Trophoblast cell (in vitro differentiated cells and primary cell): ENCODE measurements around the gene CLMN.

Source experiments
- DNase-seq, 2 donors: peaks; one replicate each; pipeline ENCODE4 v3.0.0-alpha.2; 2016
- H2AFZ ChIP-seq: 2 replicates; pipeline ENCODE4 v1.6.1; 2013; ENCODE audit warnings: low read length, moderate library complexity, mild to moderate bottlenecking; ENCODE audit not compliant: insufficient read depth, poor library complexity
- H2AK5ac ChIP-seq: 2 replicates; pipeline ENCODE4 v1.6.1; 2013; ENCODE audit warnings: mild to moderate bottlenecking, low read length
- H2BK120ac ChIP-seq: 2 replicates; pipeline ENCODE4 v1.6.1; 2013; ENCODE audit warnings: low read length, mild to moderate bottlenecking, moderate library complexity; ENCODE audit not compliant: insufficient read depth, poor library complexity
- H2BK12ac ChIP-seq: 2 replicates; pipeline ENCODE4 v1.6.1; 2013; ENCODE audit warnings: mild to moderate bottlenecking, low read length, moderate library complexity
- H2BK5ac ChIP-seq: 2 replicates; pipeline ENCODE4 v1.6.1; 2013; ENCODE audit warnings: low read length, low read depth, moderate library complexity, mild to moderate bottlenecking; ENCODE audit not compliant: poor library complexity
- H3K14ac ChIP-seq: 2 replicates; pipeline ENCODE4 v1.6.1; 2013; ENCODE audit warnings: mild to moderate bottlenecking, low read length
- H3K18ac ChIP-seq: 2 replicates; pipeline ENCODE4 v1.6.1; 2013; ENCODE audit warnings: mild to moderate bottlenecking, low read length
- H3K23ac ChIP-seq: 2 replicates; pipeline ENCODE4 v1.6.1; 2013; ENCODE audit warnings: low read length
- H3K27ac ChIP-seq: 2 replicates; pipeline ENCODE4 v1.5.1; 2013; ENCODE audit warnings: low read depth, mild to moderate bottlenecking, inconsistent platforms, low read length, moderate library complexity
- H3K27me3 ChIP-seq: 2 replicates; pipeline ENCODE4 v1.6.1; 2013; ENCODE audit warnings: inconsistent platforms, mild to moderate bottlenecking, low read length, moderate library complexity; ENCODE audit not compliant: insufficient read depth
- H3K36me3 ChIP-seq, 2 experiments: 1 replicate in 1 of 2; 2 replicates in 1 of 2; pipeline ENCODE4 v1.6.1; 2013; ENCODE audit warnings: low read length in 2 of 2, mild to moderate bottlenecking in 2 of 2, moderate library complexity in 1 of 2; ENCODE audit not compliant: insufficient read depth in 2 of 2, control insufficient read depth in 1 of 2
- H3K4ac ChIP-seq: 2 replicates; pipeline ENCODE4 v1.6.1; 2013; ENCODE audit warnings: low read depth, mild to moderate bottlenecking, low read length, moderate library complexity
- H3K4me1 ChIP-seq, 2 experiments: 1 replicate in 1 of 2; 2 replicates in 1 of 2; pipeline ENCODE4 v1.6.1; 2013; ENCODE audit warnings: low read length in 2 of 2, mild to moderate bottlenecking in 2 of 2, moderate library complexity in 1 of 2; ENCODE audit not compliant: insufficient read depth in 2 of 2, control insufficient read depth in 1 of 2
- H3K4me2 ChIP-seq: 2 replicates; pipeline ENCODE4 v1.6.1; 2013; ENCODE audit warnings: inconsistent platforms, mild to moderate bottlenecking, low read length, moderate library complexity
- H3K4me3 ChIP-seq: 2 replicates; pipeline ENCODE4 v1.5.1; 2013; ENCODE audit warnings: mild to moderate bottlenecking, low read depth, low read length, inconsistent platforms
- H3K79me1 ChIP-seq: one replicate; pipeline ENCODE4 v1.6.1; 2013; ENCODE audit warnings: low read length
- H3K79me2 ChIP-seq: 2 replicates; pipeline ENCODE4 v1.6.1; 2013; ENCODE audit warnings: low read length, mild to moderate bottlenecking; ENCODE audit not compliant: control insufficient read depth, insufficient read depth, poor library complexity
- H3K9ac ChIP-seq: 2 replicates; pipeline ENCODE4 v1.6.1; 2013; ENCODE audit warnings: mild to moderate bottlenecking, low read length
- H3K9me3 ChIP-seq: 2 replicates; pipeline ENCODE4 v1.6.1; 2013; ENCODE audit warnings: low read depth, mild to moderate bottlenecking, control low read depth, inconsistent platforms, low read length; ENCODE audit not compliant: insufficient read depth
- H4K12ac ChIP-seq: 2 replicates; pipeline ENCODE4 v1.6.1; 2013; ENCODE audit warnings: low read depth, mild to moderate bottlenecking, low read length, moderate library complexity
- H4K8ac ChIP-seq: 2 replicates; pipeline ENCODE4 v1.6.1; 2013; ENCODE audit warnings: low read depth, mild to moderate bottlenecking, low read length, moderate library complexity
- H4K91ac ChIP-seq: one replicate; pipeline ENCODE4 v1.6.1; 2013; ENCODE audit warnings: low read depth, mild to moderate bottlenecking, low read length, moderate library complexity
- WGBS: extraction: QIAGEN DNeasy Blood & Tissue Kit; methylation state at CpG from one replicate; pipeline ENCODE4 v1.1.7; 2013; ENCODE audit warnings: missing lambda C conversion rate; ENCODE audit not compliant: insufficient read length, insufficient coverage; ENCODE audit errors: extremely low coverage; 5-methylcytosine and 5-hydroxymethylcytosine counted together

Gene CLMN

GRCh38 chr14:95246870-95247269 lies 72.8 kb downstream of the CLMN start:
- no peak overlapping the region for H3K18ac ChIP-seq
- no peak overlapping the region for H4K8ac ChIP-seq
- no peaks in the 10 kb centered on the region for H3K9me3 ChIP-seq
- H4K91ac ChIP-seq, result no peak overlapping the region
- no peak overlapping the region for H2BK12ac ChIP-seq
- H3K4me1 ChIP-seq, result peaks cover 0 to 3% of the 10 kb centered on the region in 2 experiments
- no peak overlapping the region for H2AK5ac ChIP-seq
- DNase-seq, result no peak
- no peaks in the 10 kb centered on the region for H3K79me1 ChIP-seq
- no peak overlapping the region for H3K23ac ChIP-seq
- H2BK5ac ChIP-seq, result no peak overlapping the region
- H4K12ac ChIP-seq, result no peak overlapping the region
- no peaks in the 10 kb centered on the region for H3K27me3 ChIP-seq
- no peak overlapping the region for H3K4me2 ChIP-seq
- H2AFZ ChIP-seq, result no peak overlapping the region
- H3K4ac ChIP-seq, result no peak overlapping the region
- no peaks in the 10 kb centered on the region for H3K79me2 ChIP-seq
- no peak overlapping the region for H2BK120ac ChIP-seq
- H3K36me3 ChIP-seq, result no peaks in the 10 kb centered on the region
- H3K14ac ChIP-seq, result no peak overlapping the region
- no peak overlapping the region for H3K9ac ChIP-seq
- H3K27ac ChIP-seq, result no peak overlapping the region
- H3K4me3 ChIP-seq, result no peak overlapping the region

GRCh38 chr14:95245334-95245733 lies 74.4 kb downstream of the CLMN start:
- Histone ChIP-seq H2BK5ac (no peak overlapping the region), H3K23ac (no peak overlapping the region), H3K27ac (no peak overlapping the region), H3K18ac (no peak overlapping the region), H3K9ac (no peak overlapping the region), H3K79me1 (no peaks in the 10 kb centered on the region), H3K4me3 (no peak overlapping the region), H4K12ac (no peak overlapping the region), H3K79me2 (no peaks in the 10 kb centered on the region), H3K4me1 (peaks cover 9 to 11% of the 10 kb centered on the region in 2 experiments), H3K4me2 (no peak overlapping the region), H3K36me3 (no peaks in the 10 kb centered on the region), H2AK5ac (no peak overlapping the region), H2BK120ac (no peak overlapping the region), H3K27me3 (no peaks in the 10 kb centered on the region), H4K91ac (no peak overlapping the region), H3K4ac (no peak overlapping the region), H2AFZ (no peak overlapping the region), H2BK12ac (no peak overlapping the region), H3K9me3 (no peaks in the 10 kb centered on the region), H3K14ac (no peak overlapping the region), H4K8ac (no peak overlapping the region)
- 100% methylated on average over 2 of the region's 2 CpGs for WGBS
- DNase-seq, result no peak

- no peak overlapping the region for H2AFZ ChIP-seq
- H4K8ac ChIP-seq, result no peak overlapping the region
- no peak overlapping the region for H3K4ac ChIP-seq
- no peak overlapping the region for H2AK5ac ChIP-seq
- H3K27ac ChIP-seq, result no peak overlapping the region
- H3K14ac ChIP-seq, result no peak overlapping the region
- no peak for DNase-seq
- H3K18ac ChIP-seq, result no peak overlapping the region
- H3K23ac ChIP-seq, result no peak overlapping the region
- H3K4me2 ChIP-seq, result no peak overlapping the region
- peaks cover 9 to 11% of the 10 kb centered on the region in 2 experiments for H3K4me1 ChIP-seq
- H2BK120ac ChIP-seq, result no peak overlapping the region
- no peak overlapping the region for H4K12ac ChIP-seq
- H3K9ac ChIP-seq, result no peak overlapping the region
- H3K9me3 ChIP-seq, result no peaks in the 10 kb centered on the region
- no CpG with 5 or more reads among the region's 3 CpGs for WGBS
- no peak overlapping the region for H2BK12ac ChIP-seq
- H2BK5ac ChIP-seq, result no peak overlapping the region
- H3K4me3 ChIP-seq, result no peak overlapping the region
- no peaks in the 10 kb centered on the region for H3K79me1 ChIP-seq
- no peaks in the 10 kb centered on the region for H3K36me3 ChIP-seq
- no peaks in the 10 kb centered on the region for H3K79me2 ChIP-seq
- no peak overlapping the region for H4K91ac ChIP-seq
- no peaks in the 10 kb centered on the region for H3K27me3 ChIP-seq
These were observed 75.1 kb downstream of the CLMN start for GRCh38 chr14:95244587-95244986.

- Histone ChIP-seq H4K12ac (no peak overlapping the region), H3K79me1 (no peaks in the 10 kb centered on the region), H3K4me1 (peaks cover 10 to 11% of the 10 kb centered on the region in 2 experiments), H3K9ac (no peak overlapping the region), H2BK5ac (no peak overlapping the region), H3K27ac (no peak overlapping the region), H3K36me3 (no peaks in the 10 kb centered on the region), H3K23ac (no peak overlapping the region), H3K4ac (no peak overlapping the region), H4K8ac (no peak overlapping the region), H3K4me2 (no peak overlapping the region), H2BK12ac (no peak overlapping the region), H4K91ac (no peak overlapping the region), H3K27me3 (no peaks in the 10 kb centered on the region), H2AK5ac (no peak overlapping the region), H3K18ac (no peak overlapping the region), H2BK120ac (no peak overlapping the region), H3K14ac (no peak overlapping the region), H2AFZ (no peak overlapping the region), H3K4me3 (no peak overlapping the region), H3K9me3 (no peaks in the 10 kb centered on the region), H3K79me2 (no peaks in the 10 kb centered on the region)
- no peak for DNase-seq
- WGBS, result no CpG with 5 or more reads among the region's 1 CpG
These were observed 76.8 kb downstream of the CLMN start for GRCh38 chr14:95242870-95243269.
